MV-4-11 (cell line): Measurements from ENCODE around the gene LCE7A.

ENCODE experiments used
- DNase-seq: peaks from one replicate; lab custom pipeline; 2025; lab: John Stamatoyannopoulos, UW

Gene LCE7A

GRCh38 chr1:152859696-152860095 lies at the start of gene LCE7A:
TSS of gene LCE7A (plus strand) at chr1:152859996. CDS start at chr1:152860698, 702 bp downstream.
- DNase-seq: no peak

- DNase-seq: no peak
Measured at GRCh38 chr1:152811050-152811449, 48.7 kb upstream of the LCE7A start.

- DNase-seq: no peak
Measured at GRCh38 chr1:152811671-152812070, 48.1 kb upstream of the LCE7A start, which contains the start of gene LCE1B. TSS of gene LCE1B (plus strand) at chr1:152811971. CDS start at chr1:152812447, 476 bp downstream.

GRCh38 chr1:152817309-152817708 lies 42.5 kb upstream of the LCE7A start:
- no peak for DNase-seq

GRCh38 chr1:152823294-152823693 lies 36.5 kb upstream of the LCE7A start:
- DNase-seq: no peak

GRCh38 chr1:152824964-152825363 lies 34.8 kb upstream of the LCE7A start:
- DNase-seq: no peak

- no peak for DNase-seq
Measured at GRCh38 chr1:152827173-152827572, 32.6 kb upstream of the LCE7A start, which contains the start of gene LCE1A. TSS of gene LCE1A (plus strand) at chr1:152827473. CDS start at chr1:152827473, 0 bp downstream.

- no peak for DNase-seq
Measured at GRCh38 chr1:152836870-152837269, 22.9 kb upstream of the LCE7A start.

- DNase-seq: no peak
Measured at GRCh38 chr1:152842556-152842955, 17.2 kb upstream of the LCE7A start, which contains the start of gene LCE6A. TSS of gene LCE6A (plus strand) at chr1:152842856. CDS start at chr1:152843521, 665 bp downstream.

- no peak for DNase-seq
Measured at GRCh38 chr1:152855661-152856060, 4.1 kb upstream of the LCE7A start.

GRCh38 chr1:152858062-152858461 lies 1.7 kb upstream of the LCE7A start:
- DNase-seq: no peak

- DNase-seq: no peak
Measured at GRCh38 chr1:152860129-152860528, 333 bp downstream of the LCE7A start.

GRCh38 chr1:152861374-152861773 lies 1.6 kb downstream of the LCE7A start:
- DNase-seq: no peak

GRCh38 chr1:152864443-152864842 lies 4.6 kb downstream of the LCE7A start:
- DNase-seq: no peak

GRCh38 chr1:152866321-152866720 lies 6.5 kb downstream of the LCE7A start:
- no peak for DNase-seq

GRCh38 chr1:152869808-152870419 lies 10.1 kb downstream of the LCE7A start:
- DNase-seq: peak; percentile 57

- DNase-seq: peak; percentile 3
Measured at GRCh38 chr1:152870831-152871730, 11.3 kb downstream of the LCE7A start.

- no peak for DNase-seq
Measured at GRCh38 chr1:152871731-152872126, 11.9 kb downstream of the LCE7A start.

- DNase-seq: no peak
Measured at GRCh38 chr1:152873495-152873894, 13.7 kb downstream of the LCE7A start.

GRCh38 chr1:152876827-152877226 lies 17.0 kb downstream of the LCE7A start:
- no peak for DNase-seq

- DNase-seq: no peak
Measured at GRCh38 chr1:152878042-152878441, 18.2 kb downstream of the LCE7A start, which contains the start of gene SMCP. TSS of gene SMCP (plus strand) at chr1:152878322. CDS start at chr1:152884423, 6,101 bp downstream.

- no peak for DNase-seq
Measured at GRCh38 chr1:152879559-152880198, 19.9 kb downstream of the LCE7A start.
